SH-SY5Y (cell line): Measurements from ENCODE around the gene PHF20.

Experiments used
- GATA2 ChIP-seq: IDR thresholded peaks from 2 replicates; pipeline ENCODE4 v1.6.1; 2011; ENCODE audit warnings: mild to moderate bottlenecking, low read depth, low read length
- GATA3 ChIP-seq: IDR thresholded peaks from 2 replicates; pipeline ENCODE4 v1.6.1; 2011; ENCODE audit warnings: low read depth, mild to moderate bottlenecking, low read length, moderate library complexity

DNA sequence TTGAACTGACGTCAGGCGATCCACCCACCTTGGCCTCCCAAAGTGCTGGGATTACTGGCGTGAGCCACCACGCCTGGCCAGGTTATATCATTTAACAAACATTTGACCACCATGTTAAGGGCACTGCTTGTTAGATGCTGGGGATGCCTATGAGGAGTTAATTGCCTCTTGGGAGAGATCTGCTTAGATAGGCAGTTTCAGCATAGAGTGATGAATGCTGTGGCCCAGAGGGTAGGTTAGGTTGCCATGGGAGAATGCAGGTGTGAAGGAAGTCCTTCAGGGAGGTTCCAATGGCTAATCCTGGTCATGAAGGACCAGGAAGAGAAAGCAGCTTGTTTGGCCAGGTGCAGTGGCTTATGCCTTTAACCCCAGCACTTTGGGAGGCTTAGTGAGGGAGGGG, 17.0 kb downstream of the PHF20 start:
- no peak for TF ChIP-seq GATA2
- TF ChIP-seq GATA3: no peak
